Activated naive CD4-positive, alpha-beta T cell treated with anti-CD3 and anti-CD28 coated beads for 36 hours (primary cell): ENCODE data around the gene ST3GAL3. TPM values are rescaled to one million over a fixed set of nuclear protein-coding genes. Genes with fewer than 3 reads are reported as not detected.

Experiments used
- CTCF ChIA-PET: fragments of 350-600 bp; sonication (Branson Sonifier 250); formaldehyde crosslinking; loops from one replicate; lab custom pipeline; 2021; ENCODE audit warnings: antibody characterized with exemption; lab: Charles Lee
- DNase-seq: peaks from one replicate; pipeline ENCODE4 v3.0.0-alpha.2; 2020
- H3K27ac Mint-ChIP-seq: one replicate; pipeline ENCODE4 v1.8.0; 2021; ENCODE audit warnings: mild to moderate bottlenecking, mixed read lengths
- H3K27me3 Mint-ChIP-seq: one replicate; pipeline ENCODE4 v1.8.0; 2021; ENCODE audit warnings: low read depth, mixed read lengths
- H3K36me3 Mint-ChIP-seq: one replicate; pipeline ENCODE4 v1.8.0; 2021; ENCODE audit warnings: low read depth, mixed read lengths
- H3K4me1 Mint-ChIP-seq: one replicate; pipeline ENCODE4 v1.8.0; 2021; ENCODE audit warnings: low read depth, mixed read lengths
- H3K4me3 Mint-ChIP-seq: one replicate; pipeline ENCODE4 v1.8.0; 2021; ENCODE audit warnings: mild to moderate bottlenecking, moderate library complexity, mixed read lengths
- H3K9me3 Mint-ChIP-seq: one replicate; pipeline ENCODE4 v1.8.0; 2021; ENCODE audit warnings: mixed read lengths
- intact Hi-C: fragments of 100-400 bp; cut with micrococcal nuclease; formaldehyde crosslinking; loops from one replicate; pipeline ENCODE4 v1.15.1; 2023
- total RNA-seq, 2 experiments: library from RNA; stranded (reverse); gene quantifications; one replicate each; pipeline ENCODE4 v1.2.3, GENCODE V29; 2021

The ST3GAL3 gene
- total RNA-seq, 2 experiments from 2014 or later: 14.2 to 17.8 TPM

DNA sequence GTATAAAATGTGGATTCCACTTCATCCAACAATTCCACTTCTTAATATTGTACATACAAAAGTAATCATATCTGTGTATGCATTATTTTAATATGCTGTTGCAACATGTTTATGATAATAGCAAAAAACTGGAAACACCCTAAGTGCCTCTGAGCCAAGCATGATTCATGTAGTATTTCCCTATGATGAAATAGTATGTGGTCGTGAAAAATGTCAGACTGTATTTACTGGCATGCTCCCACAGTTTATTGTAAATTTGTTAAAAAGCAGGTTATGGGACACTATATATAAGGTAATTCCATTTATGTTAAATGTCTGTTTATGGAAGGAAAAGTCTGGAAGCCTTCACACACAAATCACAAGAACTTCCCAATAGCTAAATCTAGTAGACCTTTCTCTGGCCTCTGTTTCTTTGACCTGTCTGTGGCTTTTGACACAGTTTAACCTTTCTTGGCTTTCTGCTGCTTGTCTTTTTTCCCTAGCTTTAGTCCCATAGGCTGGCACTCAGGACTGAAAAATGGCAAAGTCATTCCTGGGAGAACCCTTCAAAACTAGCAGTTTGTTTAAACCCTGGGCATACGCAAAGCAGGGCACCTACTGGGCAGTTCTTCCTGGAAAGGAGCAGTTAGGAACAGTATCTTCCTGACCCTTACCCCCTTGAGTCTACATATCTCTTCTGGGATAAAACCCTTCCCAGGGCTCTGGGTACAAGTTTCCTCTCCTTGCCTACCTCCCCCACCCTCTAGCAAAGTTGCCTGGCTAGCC is 160.8 kb downstream of the ST3GAL3 start:
- Mint-ChIP-seq H3K27ac (peak overlapping the region; percentile 20), H3K4me1 (peaks cover 37% of the 10 kb centered on the region), H3K9me3 (no peaks in the 10 kb centered on the region), H3K4me3 (no peak overlapping the region), H3K27me3 (no peaks in the 10 kb centered on the region), H3K36me3 (peaks cover 1% of the 10 kb centered on the region)
- intact Hi-C loops: no loop called here
- CTCF ChIA-PET: no interaction called here
- no peak for DNase-seq

GRCh38 chr1:43868741-43869067 is 161.4 kb downstream of the ST3GAL3 start:
- H3K4me3 Mint-ChIP-seq: no peak overlapping the region
- H3K27ac Mint-ChIP-seq: peak overlapping the region; percentile 64
- no peaks in the 10 kb centered on the region for H3K9me3 Mint-ChIP-seq
- DNase-seq: no peak
- peaks cover 37% of the 10 kb centered on the region for H3K4me1 Mint-ChIP-seq
- CTCF ChIA-PET: no interaction called here
- peaks cover 1% of the 10 kb centered on the region for H3K36me3 Mint-ChIP-seq
- intact Hi-C loops: no loop called here
- H3K27me3 Mint-ChIP-seq: no peaks in the 10 kb centered on the region

DNA sequence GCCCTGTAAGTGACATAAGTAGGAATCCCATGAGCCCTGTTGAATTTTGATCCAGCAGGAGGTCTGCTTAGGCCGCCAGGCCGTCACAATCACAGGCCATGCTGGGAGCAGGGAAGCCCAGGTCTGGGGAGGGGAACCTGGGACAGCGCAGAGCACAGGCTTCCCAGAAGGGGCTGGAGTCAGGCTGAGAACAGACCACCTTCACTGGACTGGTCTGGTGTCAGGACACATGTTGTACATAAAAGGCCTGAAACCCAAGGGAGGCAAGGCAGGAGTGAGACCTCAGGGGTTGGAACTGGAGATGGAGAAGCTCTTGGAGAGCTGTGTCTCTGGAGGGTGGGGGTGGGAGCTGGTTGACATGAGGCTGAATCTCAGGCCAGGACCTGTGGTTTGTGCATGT is 163.0 kb downstream of the ST3GAL3 start:
- Mint-ChIP-seq H3K36me3 (peaks cover 1% of the 10 kb centered on the region), H3K9me3 (no peaks in the 10 kb centered on the region), H3K27ac (no peak overlapping the region), H3K4me1 (peaks cover 26% of the 10 kb centered on the region), H3K27me3 (no peaks in the 10 kb centered on the region), H3K4me3 (no peak overlapping the region)
- DNase-seq: no peak
- CTCF ChIA-PET: interaction anchor here (0.5 kb wide), 1 partner anchor 164 kb away, joined by 3 read pairs; no protein-coding TSS in a partner anchor
- intact Hi-C loops: no loop called here

GRCh38 chr1:43871181-43871910 is 164.0 kb downstream of the ST3GAL3 start:
- CTCF ChIA-PET: no interaction called here
- Mint-ChIP-seq H3K27me3 (no peaks in the 10 kb centered on the region), H3K36me3 (no peaks in the 10 kb centered on the region), H3K27ac (no peak overlapping the region), H3K9me3 (no peaks in the 10 kb centered on the region), H3K4me1 (peaks cover 18% of the 10 kb centered on the region), H3K4me3 (no peak overlapping the region)
- intact Hi-C loops: no loop called here
- DNase-seq: no peak

DNA sequence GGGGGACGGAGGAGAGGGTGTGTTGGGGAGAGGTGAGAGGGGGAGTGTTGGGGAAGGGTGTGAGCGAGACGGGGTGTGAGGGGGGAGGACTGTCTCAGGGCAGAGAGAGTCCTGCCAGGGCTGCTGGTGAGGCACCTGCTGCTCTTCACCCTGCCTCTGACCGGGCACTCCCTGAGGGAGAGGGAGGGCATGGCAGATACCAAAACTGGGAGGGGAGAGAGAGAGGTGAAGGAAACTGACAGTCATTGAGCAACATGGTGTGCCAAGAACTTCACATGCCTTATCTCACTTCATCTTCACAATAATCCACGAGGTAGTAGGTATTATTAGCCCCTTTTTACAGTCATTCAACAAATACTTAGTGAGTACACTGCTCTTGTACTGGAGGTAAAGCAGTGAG is 164.9 kb downstream of the ST3GAL3 start:
- DNase-seq: no peak
- Mint-ChIP-seq H3K36me3 (no peaks in the 10 kb centered on the region), H3K9me3 (no peaks in the 10 kb centered on the region), H3K27ac (no peak overlapping the region), H3K27me3 (no peaks in the 10 kb centered on the region), H3K4me1 (peaks cover 14% of the 10 kb centered on the region), H3K4me3 (no peak overlapping the region)
- intact Hi-C loops: no loop called here
- CTCF ChIA-PET: no interaction called here

DNA sequence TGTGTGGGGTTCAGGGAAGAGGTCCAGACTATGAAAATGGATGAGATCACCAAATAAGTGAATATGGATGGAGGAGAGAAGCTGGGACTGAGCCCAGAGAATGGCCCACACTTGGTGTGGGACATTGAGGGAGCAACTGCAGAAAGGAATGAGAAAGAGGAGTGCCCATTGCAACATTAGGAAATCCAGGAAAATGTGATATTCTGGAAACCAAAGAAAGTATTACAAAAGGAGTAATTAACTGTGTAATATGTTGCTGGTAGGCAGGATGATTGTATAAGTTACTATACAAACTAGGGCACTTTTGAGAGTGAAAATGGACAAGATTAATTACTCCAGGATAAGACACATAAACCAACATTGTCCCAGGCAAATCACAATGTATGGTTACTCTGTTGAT is 166.5 kb downstream of the ST3GAL3 start:
- no peak overlapping the region for H3K4me3 Mint-ChIP-seq
- CTCF ChIA-PET: no interaction called here
- intact Hi-C loops: no loop called here

DNA sequence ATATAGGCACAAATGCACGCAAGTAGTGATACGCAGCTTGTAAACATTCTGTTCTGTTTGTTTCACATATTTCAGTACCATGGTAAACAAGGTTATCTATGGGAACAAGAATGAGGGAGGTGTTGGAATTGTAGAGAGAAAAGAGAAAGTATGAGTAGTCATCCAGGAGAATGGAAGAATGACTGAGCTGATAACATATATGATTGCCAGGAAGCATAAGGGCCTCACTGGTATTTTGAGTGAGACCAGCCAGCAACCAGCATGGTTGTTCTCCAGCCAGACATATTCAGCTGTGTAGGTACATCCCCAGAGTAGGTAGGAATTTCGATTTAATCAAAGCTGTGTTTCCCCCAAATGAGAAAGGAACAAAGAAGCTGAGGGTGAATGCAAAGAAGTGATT is 167.4 kb downstream of the ST3GAL3 start:
- DNase-seq: no peak
- Mint-ChIP-seq H3K4me3 (no peak overlapping the region), H3K36me3 (no peaks in the 10 kb centered on the region), H3K9me3 (no peaks in the 10 kb centered on the region), H3K4me1 (peaks cover 1% of the 10 kb centered on the region), H3K27ac (no peak overlapping the region), H3K27me3 (no peaks in the 10 kb centered on the region)
- CTCF ChIA-PET: interaction anchor here (1.1 kb wide), 2 partner anchors 60 to 111 kb away, joined by 3 to 5 read pairs; no protein-coding TSS in a partner anchor
- intact Hi-C loops: no loop called here

More for the DNA sequence above, 166.5 kb downstream of the ST3GAL3 start:
- Mint-ChIP-seq H3K36me3 (no peaks in the 10 kb centered on the region), H3K27me3 (no peaks in the 10 kb centered on the region), H3K27ac (no peak overlapping the region), H3K9me3 (no peaks in the 10 kb centered on the region), H3K4me1 (peaks cover 1% of the 10 kb centered on the region)
- no peak for DNase-seq

GRCh38 chr1:43875331-43875730 is 168.0 kb downstream of the ST3GAL3 start:
- Mint-ChIP-seq H3K4me3 (no peak overlapping the region), H3K36me3 (no peaks in the 10 kb centered on the region), H3K27me3 (no peaks in the 10 kb centered on the region), H3K27ac (no peak overlapping the region), H3K4me1 (peaks cover 1% of the 10 kb centered on the region), H3K9me3 (no peaks in the 10 kb centered on the region)
- no peak for DNase-seq
- CTCF ChIA-PET: interaction anchor here (1.1 kb wide), 2 partner anchors 59 to 112 kb away, joined by 3 to 5 read pairs; no protein-coding TSS in a partner anchor
- intact Hi-C loops: no loop called here

DNA sequence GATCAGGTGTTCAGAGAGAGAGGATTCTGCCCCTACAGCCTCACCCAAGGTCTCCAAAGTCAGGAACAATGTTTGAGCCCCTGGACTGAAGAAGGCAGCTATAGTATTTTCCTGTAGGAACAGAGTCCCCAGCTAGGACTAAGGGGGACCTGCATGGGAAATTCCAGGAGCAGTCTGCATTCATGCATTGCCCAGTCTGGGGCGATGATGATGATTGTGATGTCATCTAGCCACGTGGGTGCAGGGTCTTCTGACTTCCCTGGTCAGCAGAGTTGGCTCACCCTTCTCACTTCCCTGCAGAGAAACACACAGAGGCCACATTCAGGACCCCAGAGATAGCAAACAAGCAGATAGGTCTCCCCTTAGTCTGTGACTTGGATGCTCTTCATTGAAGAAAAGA is 169.8 kb downstream of the ST3GAL3 start:
- CTCF ChIA-PET: no interaction called here
- no peak overlapping the region for H3K27ac Mint-ChIP-seq
- H3K4me1 Mint-ChIP-seq: no peaks in the 10 kb centered on the region
- no peak for DNase-seq
- H3K9me3 Mint-ChIP-seq: no peaks in the 10 kb centered on the region
- intact Hi-C loops: no loop called here
- no peaks in the 10 kb centered on the region for H3K36me3 Mint-ChIP-seq
- H3K27me3 Mint-ChIP-seq: no peaks in the 10 kb centered on the region
- no peak overlapping the region for H3K4me3 Mint-ChIP-seq

DNA sequence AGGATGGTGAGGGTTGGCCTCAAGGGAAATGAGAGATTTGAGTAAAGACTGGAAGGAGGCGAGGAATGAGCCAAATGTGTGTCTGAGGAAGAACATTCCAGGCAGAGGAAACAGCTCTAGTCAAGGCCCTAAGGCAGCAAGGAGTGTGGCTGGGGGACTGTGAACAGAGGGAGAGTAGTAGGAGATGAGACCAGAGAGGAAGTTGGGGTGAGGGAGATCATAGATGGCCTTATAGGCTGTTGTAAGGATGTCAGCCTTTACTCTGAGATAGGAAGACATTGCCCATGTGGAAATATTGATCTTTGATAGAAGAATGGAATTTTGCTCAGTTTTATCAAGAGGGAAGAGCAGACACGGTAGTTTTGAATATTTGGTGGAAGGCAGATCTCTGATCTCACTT is 171.1 kb downstream of the ST3GAL3 start:
- no peaks in the 10 kb centered on the region for H3K36me3 Mint-ChIP-seq
- no peaks in the 10 kb centered on the region for H3K27me3 Mint-ChIP-seq
- H3K4me1 Mint-ChIP-seq: no peaks in the 10 kb centered on the region
- CTCF ChIA-PET: no interaction called here
- intact Hi-C loops: no loop called here
- no peak overlapping the region for H3K27ac Mint-ChIP-seq
- no peak for DNase-seq
- H3K4me3 Mint-ChIP-seq: no peak overlapping the region
- no peaks in the 10 kb centered on the region for H3K9me3 Mint-ChIP-seq

DNA sequence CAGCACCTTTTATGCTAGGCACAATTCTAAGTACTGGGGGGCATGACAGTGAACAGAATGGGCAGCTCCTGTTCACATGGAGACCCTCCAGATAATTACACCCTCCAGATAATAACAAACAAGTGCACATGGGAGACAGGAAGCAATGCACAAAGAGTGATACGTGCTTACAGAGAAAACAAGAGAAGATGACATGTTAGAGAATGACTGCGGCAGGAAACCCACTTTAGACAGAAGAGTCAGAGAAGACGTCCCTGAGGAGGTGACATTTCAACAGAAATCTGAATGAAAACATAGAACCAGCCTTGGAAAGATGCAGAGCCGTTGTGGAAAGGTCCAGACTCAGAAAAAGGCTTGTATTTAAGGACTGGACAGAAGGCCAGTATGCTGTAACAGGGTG is 171.5 kb downstream of the ST3GAL3 start:
- intact Hi-C loops: no loop called here
- H3K4me3 Mint-ChIP-seq: no peak overlapping the region
- no peak overlapping the region for H3K27ac Mint-ChIP-seq
- H3K27me3 Mint-ChIP-seq: no peaks in the 10 kb centered on the region
- CTCF ChIA-PET: no interaction called here
- no peaks in the 10 kb centered on the region for H3K36me3 Mint-ChIP-seq
- no peaks in the 10 kb centered on the region for H3K4me1 Mint-ChIP-seq
- no peak for DNase-seq
- H3K9me3 Mint-ChIP-seq: no peaks in the 10 kb centered on the region

DNA sequence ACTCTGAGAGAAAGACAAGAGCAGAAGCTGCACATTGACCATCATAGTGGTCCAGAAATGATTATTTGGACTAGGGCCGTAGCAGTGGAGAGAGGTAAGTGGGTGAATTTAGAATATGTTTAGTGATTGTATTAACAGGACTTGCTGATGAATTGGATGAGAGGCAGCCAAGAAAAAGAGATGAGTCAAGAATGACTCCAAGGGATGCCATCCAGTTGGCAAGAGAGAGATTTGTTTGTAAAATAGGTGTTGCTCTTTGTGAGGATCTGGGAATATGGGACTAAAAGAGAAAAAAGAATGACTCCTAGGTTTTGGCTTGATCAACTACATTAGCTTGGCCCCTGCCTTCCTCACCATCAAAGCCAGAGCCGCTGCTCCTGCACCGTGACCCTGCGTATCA is 172.1 kb downstream of the ST3GAL3 start:
- CTCF ChIA-PET: no interaction called here
- intact Hi-C loops: no loop called here
- Mint-ChIP-seq H3K9me3 (no peaks in the 10 kb centered on the region), H3K4me3 (no peak overlapping the region), H3K4me1 (no peaks in the 10 kb centered on the region), H3K27ac (no peak overlapping the region), H3K27me3 (no peaks in the 10 kb centered on the region), H3K36me3 (no peaks in the 10 kb centered on the region)
- DNase-seq: no peak

GRCh38 chr1:43879996-43880395 is 172.7 kb downstream of the ST3GAL3 start:
- intact Hi-C loops: no loop called here
- no peak overlapping the region for H3K4me3 Mint-ChIP-seq
- DNase-seq: no peak
- no peaks in the 10 kb centered on the region for H3K9me3 Mint-ChIP-seq
- no peaks in the 10 kb centered on the region for H3K36me3 Mint-ChIP-seq
- CTCF ChIA-PET: interaction anchor here (0.6 kb wide), 1 partner anchor 66 kb away, joined by 3 read pairs; no protein-coding TSS in a partner anchor
- no peaks in the 10 kb centered on the region for H3K4me1 Mint-ChIP-seq
- no peak overlapping the region for H3K27ac Mint-ChIP-seq
- H3K27me3 Mint-ChIP-seq: no peaks in the 10 kb centered on the region
